Endothelial cell of umbilical vein (primary cell): ENCODE measurements around the gene B3GNT7.

Experiments
- EZH2 ChIP-seq: IDR thresholded peaks from 2 replicates; pipeline ENCODE4 v1.6.1; 2012; ENCODE audit warnings: borderline replicate concordance, low read depth, mild to moderate bottlenecking, moderate library complexity, low read length, inconsistent platforms; ENCODE audit not compliant: severe bottlenecking
- JUN ChIP-seq: IDR thresholded peaks from 2 replicates; pipeline ENCODE4 v1.6.1; 2011; ENCODE audit warnings: borderline replicate concordance, low read depth; ENCODE audit not compliant: insufficient read length, insufficient read depth
- MAX ChIP-seq: IDR thresholded peaks from 2 replicates; pipeline ENCODE4 v1.6.1; 2011; ENCODE audit not compliant: insufficient read depth, insufficient read length
- MYC ChIP-seq: IDR thresholded peaks from one replicate; pipeline ENCODE4 v1.6.1; 2011; ENCODE audit warnings: mild to moderate bottlenecking, low read depth, low read length
- POLR2A ChIP-seq: IDR thresholded peaks from 2 replicates; pipeline ENCODE4 v1.6.1; 2012; ENCODE audit warnings: low read depth, mild to moderate bottlenecking, control low read depth, low read length
- POLR2AphosphoS5 ChIP-seq: IDR thresholded peaks from 2 replicates; pipeline ENCODE4 v1.6.1; 2012; ENCODE audit warnings: low read depth, mild to moderate bottlenecking, control low read depth, low read length, moderate library complexity; ENCODE audit not compliant: insufficient read depth
- TF ChIP-seq, protein P1 (sequence below), 2 donors: IDR thresholded peaks; 1 replicate in 1 of 2; 2 replicates in 1 of 2; pipeline ENCODE4 v1.5.1; 2011; ENCODE audit warnings: low read length in 2 of 2, mild to moderate bottlenecking in 2 of 2, moderate library complexity in 2 of 2, control low read depth in 1 of 2, inconsistent platforms in 1 of 2, low read depth in 1 of 2; ENCODE audit not compliant: insufficient read depth in 1 of 2; ENCODE audit errors: extremely low read depth in 1 of 2

- TF ChIP-seq, protein P1, sequence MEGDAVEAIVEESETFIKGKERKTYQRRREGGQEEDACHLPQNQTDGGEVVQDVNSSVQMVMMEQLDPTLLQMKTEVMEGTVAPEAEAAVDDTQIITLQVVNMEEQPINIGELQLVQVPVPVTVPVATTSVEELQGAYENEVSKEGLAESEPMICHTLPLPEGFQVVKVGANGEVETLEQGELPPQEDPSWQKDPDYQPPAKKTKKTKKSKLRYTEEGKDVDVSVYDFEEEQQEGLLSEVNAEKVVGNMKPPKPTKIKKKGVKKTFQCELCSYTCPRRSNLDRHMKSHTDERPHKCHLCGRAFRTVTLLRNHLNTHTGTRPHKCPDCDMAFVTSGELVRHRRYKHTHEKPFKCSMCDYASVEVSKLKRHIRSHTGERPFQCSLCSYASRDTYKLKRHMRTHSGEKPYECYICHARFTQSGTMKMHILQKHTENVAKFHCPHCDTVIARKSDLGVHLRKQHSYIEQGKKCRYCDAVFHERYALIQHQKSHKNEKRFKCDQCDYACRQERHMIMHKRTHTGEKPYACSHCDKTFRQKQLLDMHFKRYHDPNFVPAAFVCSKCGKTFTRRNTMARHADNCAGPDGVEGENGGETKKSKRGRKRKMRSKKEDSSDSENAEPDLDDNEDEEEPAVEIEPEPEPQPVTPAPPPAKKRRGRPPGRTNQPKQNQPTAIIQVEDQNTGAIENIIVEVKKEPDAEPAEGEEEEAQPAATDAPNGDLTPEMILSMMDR (IDR thresholded peaks at IDR 0.05; ENCODE audit: extremely low read depth in 1 of 2, insufficient read depth in 1 of 2, low read depth in 1 of 2, low read length in 2 of 2) = no peak
- no peak for TF ChIP-seq EZH2
- TF ChIP-seq POLR2AphosphoS5 = no peak
- TF ChIP-seq MAX = no peak
- TF ChIP-seq POLR2A = no peak
- no peak for TF ChIP-seq JUN
- no peak for TF ChIP-seq MYC
Measured at GRCh38 chr2:231418820-231419640, 23.5 kb downstream of the B3GNT7 start.
